ENCODE results near the gene CAPZA2.

The CAPZA2 gene

GRCh38 chr7:116859323-116859722 is 3.1 kb upstream of the CAPZA2 start:
- H3K4me3 ChIP-seq (ENCODE audit: low read length) = no peak overlapping the region
- peak; percentile 33 for DNase-seq (ENCODE audit: low read depth)
- TF ChIP-seq CTCF (conservative IDR thresholded peaks at IDR 0.05; ENCODE audit: low read depth, low read length) = no peak

DNA sequence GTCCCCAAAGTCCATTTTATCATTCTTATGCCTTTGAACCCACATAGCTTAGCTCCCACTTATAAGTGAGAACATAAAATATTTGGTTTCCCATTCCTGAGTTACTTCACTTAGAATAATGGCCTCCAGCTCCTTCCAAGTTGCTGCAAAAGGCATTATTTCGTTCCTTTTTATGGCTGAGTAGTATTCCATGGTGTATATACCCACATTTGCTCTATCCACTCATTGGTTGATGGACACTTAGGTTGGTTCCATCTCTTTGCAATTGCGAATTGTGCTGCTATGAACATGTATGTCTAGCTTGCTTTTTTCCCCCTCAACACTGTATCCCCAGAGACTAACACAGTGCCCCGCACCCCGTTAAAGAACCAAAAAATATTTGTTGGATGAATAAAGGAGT is 670 bp upstream of the CAPZA2 start:
- no peak for DNase-seq (ENCODE audit: low read depth)
- H3K4me3 ChIP-seq (ENCODE audit: low read length) = no peak overlapping the region
- TF ChIP-seq CTCF (conservative IDR thresholded peaks at IDR 0.05; ENCODE audit: low read depth, low read length) = no peak

DNA sequence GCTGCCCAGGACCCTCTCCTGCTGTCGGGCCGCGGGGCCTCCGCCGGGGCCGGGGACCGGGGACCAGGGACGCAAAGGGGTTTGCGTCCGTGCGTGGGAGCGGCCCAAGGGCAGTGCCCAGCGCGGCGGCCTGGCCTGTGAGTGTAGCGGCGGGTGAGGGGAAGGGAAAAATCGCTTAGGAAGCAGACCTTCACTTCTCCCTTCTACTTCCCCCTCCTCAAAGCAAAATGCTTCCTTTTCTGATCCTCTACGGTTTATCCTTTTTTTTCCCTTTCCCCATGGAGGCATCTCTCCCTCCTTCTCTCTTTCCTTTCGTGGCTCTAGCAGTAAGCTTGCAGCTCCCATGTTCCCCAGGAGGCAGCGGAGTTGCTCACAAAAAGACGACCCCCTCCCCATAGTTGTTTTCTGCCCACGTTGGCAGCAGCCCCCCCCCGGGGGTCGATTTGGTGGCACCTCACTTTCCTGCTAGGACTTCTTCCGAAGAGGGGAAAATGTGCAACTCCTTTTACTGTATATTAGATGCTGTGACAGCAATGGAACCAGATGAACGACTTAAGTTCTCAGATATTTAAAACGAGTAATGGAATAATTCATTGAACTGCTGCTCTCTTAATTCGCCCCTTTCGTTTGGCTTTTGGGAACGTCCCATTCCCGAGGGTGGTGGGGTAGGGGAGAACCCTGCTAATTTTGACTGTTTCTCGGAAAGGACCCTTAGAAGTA is 724 bp downstream of the CAPZA2 start:
- DNase-seq (ENCODE audit: low read depth) = peak; percentile 5
- H3K4me3 ChIP-seq (ENCODE audit: low read length) = peak overlapping the region; percentile 93
- TF ChIP-seq CTCF (conservative IDR thresholded peaks at IDR 0.05; ENCODE audit: low read depth, low read length) = no peak

DNA sequence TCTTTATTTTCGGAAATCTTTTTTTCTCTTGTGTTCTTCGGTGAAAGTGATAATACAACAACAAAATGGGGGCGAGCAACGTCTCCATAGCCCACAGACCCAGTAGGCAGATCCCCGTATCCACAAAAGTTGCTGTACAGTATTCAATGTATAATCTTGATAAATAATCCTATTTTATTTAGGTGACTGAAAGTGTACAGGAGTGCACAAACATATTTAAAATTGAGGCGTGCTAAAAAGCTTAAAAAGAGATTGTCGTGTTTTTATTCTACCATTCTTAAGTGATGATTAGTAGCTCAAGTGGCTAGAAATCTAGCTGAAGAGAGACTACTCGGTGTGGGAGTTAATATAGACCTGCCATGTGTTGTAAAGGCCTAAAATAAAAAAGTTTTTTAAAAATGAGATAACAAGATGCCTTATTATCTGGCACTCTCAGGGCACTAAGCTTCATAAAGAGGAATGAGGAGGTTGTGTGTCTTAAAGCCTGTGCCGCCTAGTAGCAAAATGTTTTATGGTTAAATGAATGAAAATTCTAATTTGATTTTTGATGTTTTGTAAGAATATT is 1.6 kb downstream of the CAPZA2 start:
- TF ChIP-seq CTCF (conservative IDR thresholded peaks at IDR 0.05; ENCODE audit: low read depth, low read length) = no peak
- DNase-seq (ENCODE audit: low read depth) = no peak
- peak overlapping the region; percentile 93 for H3K4me3 ChIP-seq (ENCODE audit: low read length)

DNA sequence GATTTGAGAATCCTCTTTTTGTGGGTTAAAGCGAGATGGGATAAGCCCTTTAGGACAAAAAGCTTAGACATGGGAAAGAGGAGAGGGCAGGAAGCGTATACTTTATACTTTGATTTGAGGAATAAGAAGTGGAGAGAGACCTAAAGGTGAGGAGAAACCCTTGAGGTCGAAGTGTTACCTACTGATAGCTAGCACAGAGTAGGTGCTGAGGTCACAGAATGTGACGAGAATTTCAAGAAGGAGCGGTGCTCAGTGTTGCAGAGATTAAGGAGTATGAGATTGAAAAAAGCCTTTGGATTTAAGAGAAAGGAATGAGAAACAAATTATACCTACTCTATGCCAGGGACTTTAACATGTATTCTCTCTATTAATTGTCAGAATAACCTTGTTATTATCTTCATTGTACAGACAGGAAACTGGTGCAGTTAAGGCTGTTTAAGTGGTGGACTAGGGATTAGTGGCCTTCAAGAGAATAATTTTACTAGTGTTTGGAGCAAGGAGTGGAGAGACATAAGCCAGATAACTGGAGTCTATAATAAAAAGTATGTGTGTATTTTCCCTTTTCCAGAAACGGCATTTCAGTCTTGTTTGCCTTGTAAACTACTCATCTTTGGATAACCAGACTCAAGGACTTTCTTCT is 8.8 kb downstream of the CAPZA2 start:
- H3K4me3 ChIP-seq (ENCODE audit: low read length) = no peak overlapping the region
- DNase-seq (ENCODE audit: low read depth) = no peak
- no peak for TF ChIP-seq CTCF (conservative IDR thresholded peaks at IDR 0.05; ENCODE audit: low read depth, low read length)

DNA sequence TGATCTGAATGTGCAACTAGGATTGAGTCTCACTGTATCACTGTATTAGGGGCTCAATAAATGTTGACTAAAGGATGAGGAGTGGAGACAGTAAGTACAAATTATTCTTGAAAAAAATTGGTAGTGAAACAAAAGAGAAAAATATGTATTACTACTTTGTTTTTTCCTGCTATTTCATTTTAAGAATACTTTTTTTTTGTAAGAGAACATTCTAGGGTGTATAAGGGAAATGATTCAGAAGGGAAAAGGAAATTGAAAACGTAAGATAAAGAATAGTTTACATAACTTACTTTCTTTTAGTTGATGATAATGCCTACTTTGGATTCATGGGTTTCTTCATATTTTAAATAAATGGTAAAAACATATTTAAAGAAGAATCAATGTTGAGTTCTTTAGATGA is 9.6 kb downstream of the CAPZA2 start:
- TF ChIP-seq CTCF (conservative IDR thresholded peaks at IDR 0.05; ENCODE audit: low read depth, low read length) = no peak
- H3K4me3 ChIP-seq (ENCODE audit: low read length) = no peak overlapping the region
- DNase-seq (ENCODE audit: low read depth) = no peak

- no peak for DNase-seq (ENCODE audit: low read depth)
- H3K4me3 ChIP-seq (ENCODE audit: low read length) = no peak overlapping the region
- no peak for TF ChIP-seq CTCF (conservative IDR thresholded peaks at IDR 0.05; ENCODE audit: low read depth, low read length)
Measured at GRCh38 chr7:116873619-116874018, 11.2 kb downstream of the CAPZA2 start.

Measured in retinal pigment epithelial cell (primary cell).